Adipocyte (in vitro differentiated cells): ENCODE results near the gene MUC2.

Source experiments
- DNase-seq: peaks from one replicate; pipeline ENCODE4 v3.0.0-alpha.2; 2015; ENCODE audit warnings: low read depth
- H3K27me3 ChIP-seq: replicated peaks from 2 replicates; pipeline ENCODE4 v1.7.0; 2013; ENCODE audit warnings: mild to moderate bottlenecking, low read length, moderate library complexity; ENCODE audit not compliant: control insufficient read depth, insufficient read depth
- H3K36me3 ChIP-seq: 2 replicates; pipeline ENCODE4 v1.7.0; 2013; ENCODE audit warnings: low read length, mild to moderate bottlenecking, moderate library complexity; ENCODE audit not compliant: control insufficient read depth, insufficient read depth, severe bottlenecking
- H3K4me1 ChIP-seq: 2 replicates; pipeline ENCODE4 v1.7.0; 2013; ENCODE audit warnings: mild to moderate bottlenecking, low read length, moderate library complexity; ENCODE audit not compliant: control insufficient read depth, insufficient read depth
- H3K4me3 ChIP-seq: 2 replicates; pipeline ENCODE4 v1.7.0; 2013; ENCODE audit warnings: mild to moderate bottlenecking, low read length, moderate library complexity
- H3K9ac ChIP-seq: 2 replicates; pipeline ENCODE4 v1.7.0; 2013; ENCODE audit warnings: mild to moderate bottlenecking, low read length, moderate library complexity
- H3K9me3 ChIP-seq: 2 replicates; pipeline ENCODE4 v1.7.0; 2013; ENCODE audit warnings: mild to moderate bottlenecking, low read length, moderate library complexity; ENCODE audit not compliant: control insufficient read depth

MUC2 gene

GRCh38 chr11:1077417-1078119, 2.9 kb downstream of the MUC2 start:
- Histone ChIP-seq H3K36me3 (no peaks in the 10 kb centered on the region), H3K9me3 (no peaks in the 10 kb centered on the region), H3K27me3 (peaks cover 9% of the 10 kb centered on the region), H3K4me3 (no peak overlapping the region), H3K4me1 (peaks cover 11% of the 10 kb centered on the region), H3K9ac (no peak overlapping the region)
- no peak for DNase-seq

- no peak for DNase-seq
- H3K9me3 ChIP-seq, result no peaks in the 10 kb centered on the region
- peaks cover 7% of the 10 kb centered on the region for H3K4me1 ChIP-seq
- H3K9ac ChIP-seq, result no peak overlapping the region
- peaks cover 10% of the 10 kb centered on the region for H3K27me3 ChIP-seq
- no peaks in the 10 kb centered on the region for H3K36me3 ChIP-seq
- H3K4me3 ChIP-seq, result no peak overlapping the region
Observed at GRCh38 chr11:1078191-1078601, 3.5 kb downstream of the MUC2 start.

GRCh38 chr11:1081601-1082311, 7.1 kb downstream of the MUC2 start:
- Histone ChIP-seq H3K4me3 (no peak overlapping the region), H3K27me3 (peaks cover 11% of the 10 kb centered on the region), H3K4me1 (no peaks in the 10 kb centered on the region), H3K9ac (no peak overlapping the region), H3K36me3 (no peaks in the 10 kb centered on the region), H3K9me3 (no peaks in the 10 kb centered on the region)
- no peak for DNase-seq

- Histone ChIP-seq H3K4me3 (no peak overlapping the region), H3K4me1 (no peaks in the 10 kb centered on the region), H3K9me3 (no peaks in the 10 kb centered on the region), H3K27me3 (peaks cover 11% of the 10 kb centered on the region), H3K9ac (no peak overlapping the region), H3K36me3 (no peaks in the 10 kb centered on the region)
- DNase-seq, result no peak
Observed at GRCh38 chr11:1082346-1082727, 7.7 kb downstream of the MUC2 start.

- no peak for DNase-seq
- H3K4me1 ChIP-seq, result no peaks in the 10 kb centered on the region
- H3K4me3 ChIP-seq, result no peak overlapping the region
- H3K9me3 ChIP-seq, result no peaks in the 10 kb centered on the region
- no peak overlapping the region for H3K9ac ChIP-seq
- H3K27me3 ChIP-seq, result peaks cover 11% of the 10 kb centered on the region
- H3K36me3 ChIP-seq, result no peaks in the 10 kb centered on the region
Observed at GRCh38 chr11:1082728-1083620, 8.3 kb downstream of the MUC2 start.

- DNase-seq, result no peak
- Histone ChIP-seq H3K4me1 (no peaks in the 10 kb centered on the region), H3K4me3 (no peak overlapping the region), H3K9me3 (no peaks in the 10 kb centered on the region), H3K27me3 (peaks cover 11% of the 10 kb centered on the region), H3K36me3 (no peaks in the 10 kb centered on the region), H3K9ac (no peak overlapping the region)
Observed at GRCh38 chr11:1083621-1084551, 9.2 kb downstream of the MUC2 start.

- Histone ChIP-seq H3K4me1 (no peaks in the 10 kb centered on the region), H3K4me3 (no peak overlapping the region), H3K9ac (no peak overlapping the region), H3K36me3 (no peaks in the 10 kb centered on the region), H3K9me3 (no peaks in the 10 kb centered on the region), H3K27me3 (peaks cover 11% of the 10 kb centered on the region)
- no peak for DNase-seq
Observed at GRCh38 chr11:1084561-1085439, 10.1 kb downstream of the MUC2 start.

GRCh38 chr11:1085440-1086170, 10.9 kb downstream of the MUC2 start:
- DNase-seq, result no peak
- no peak overlapping the region for H3K4me3 ChIP-seq
- H3K9me3 ChIP-seq, result no peaks in the 10 kb centered on the region
- H3K4me1 ChIP-seq, result no peaks in the 10 kb centered on the region
- H3K36me3 ChIP-seq, result no peaks in the 10 kb centered on the region
- no peak overlapping the region for H3K9ac ChIP-seq
- H3K27me3 ChIP-seq, result peaks cover 11% of the 10 kb centered on the region

GRCh38 chr11:1086171-1087102, 11.8 kb downstream of the MUC2 start:
- Histone ChIP-seq H3K27me3 (peaks cover 11% of the 10 kb centered on the region), H3K4me1 (no peaks in the 10 kb centered on the region), H3K4me3 (no peak overlapping the region), H3K36me3 (no peaks in the 10 kb centered on the region), H3K9me3 (no peaks in the 10 kb centered on the region), H3K9ac (no peak overlapping the region)
- DNase-seq, result no peak
